HG03064 (cell line): ENCODE measurements around the gene ZNF256.

Experiments
- ATAC-seq: cut with Tn5 transposase; IDR thresholded peaks from one replicate; pipeline ENCODE4 v1.9.1; 2021; ENCODE audit warnings: low read depth; ENCODE audit not compliant: unreplicated experiment

ZNF256 gene

DNA sequence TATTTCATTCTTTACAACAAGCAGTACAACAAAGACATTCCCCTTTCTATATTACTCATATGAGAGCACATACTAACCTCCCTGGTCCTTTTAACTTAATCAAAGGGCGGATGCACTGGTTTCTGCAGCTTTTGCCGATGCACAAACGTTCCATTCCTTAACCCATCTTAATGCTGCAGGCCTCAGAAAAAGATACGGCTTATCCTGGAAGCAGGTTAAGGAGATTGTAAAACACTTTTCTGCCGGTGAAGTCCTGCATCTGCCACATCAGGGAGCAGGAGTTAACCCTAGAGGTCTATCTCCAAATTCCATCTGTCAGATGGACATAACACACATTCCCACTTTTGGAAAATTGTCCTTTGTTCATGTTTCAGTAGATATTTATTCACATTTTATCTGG lies 47.2 kb downstream of the ZNF256 start:
- ATAC-seq: no peak
